SK-N-SH (cell line): ENCODE results near the gene CENPN. TPM values are rescaled to one million over a fixed set of nuclear protein-coding genes. Genes with fewer than 3 reads are reported as not detected.

ENCODE experiments used
- CTCF ChIA-PET: fragments of 300-600, 350-600 bp; formaldehyde crosslinking; extraction: SDS; loops from one replicate; lab custom pipeline; 2021; lab: Yijun Ruan, JAX
- POLR2A ChIA-PET: fragments of 350-600 bp; sonication (Branson Sonifier 250); formaldehyde crosslinking; extraction: SDS; loops from one replicate; lab custom pipeline; 2020; ENCODE audit warnings: antibody characterized with exemption, inconsistent platforms; lab: Yijun Ruan, JAX
- DNase-seq: peaks from one replicate; pipeline ENCODE4 v3.0.0; 2012
- H2AFZ ChIP-seq: fragments of 200-600 bp; sonication (generic); 2 replicates; pipeline ENCODE4 v1.8.1; 2016; ENCODE audit warnings: antibody characterized with exemption, mild to moderate bottlenecking, low read depth
- H3F3A ChIP-seq: fragments of 200-600 bp; sonication (generic); replicated peaks from 2 replicates; pipeline ENCODE3; 2016; ENCODE audit warnings: antibody characterized with exemption, mild to moderate bottlenecking; ENCODE audit not compliant: insufficient read depth
- H3K27ac ChIP-seq, 2 experiments: fragments of 200-500 bp in 1 of 2; fragments of 200-600 bp in 1 of 2; sonication (Bioruptor generic) in 1 of 2; sonication (generic), shearing (Covaris generic) in 1 of 2; 2 replicates each; pipeline versions ENCODE4 v1.5.1 to v1.6.1; 2014 to 2016; ENCODE audit warnings: low read depth in 2 of 2, inconsistent platforms in 1 of 2, low read length in 1 of 2, mild to moderate bottlenecking in 1 of 2, mixed read lengths in 1 of 2
- H3K27me3 ChIP-seq: fragments of 200-600 bp; sonication (generic), shearing (Covaris generic); 2 replicates; pipeline ENCODE4 v1.6.1; 2016; ENCODE audit warnings: mixed run types; ENCODE audit not compliant: insufficient read depth
- H3K36me3 ChIP-seq, 2 experiments: fragments of 200-500 bp in 1 of 2; fragments of 200-600 bp in 1 of 2; sonication (Bioruptor generic) in 1 of 2; sonication (generic) in 1 of 2; replicated peaks in 1 of 2; 2 replicates each; pipeline versions ENCODE3 to v1.5.1; 2014 to 2016; ENCODE audit warnings: low read length in 1 of 2, mild to moderate bottlenecking in 1 of 2; ENCODE audit not compliant: insufficient read depth in 2 of 2, control insufficient read depth in 1 of 2
- H3K4me1 ChIP-seq, 2 experiments: fragments of 200-500 bp in 1 of 2; fragments of 200-600 bp in 1 of 2; sonication (Bioruptor generic) in 1 of 2; sonication (generic), shearing (Covaris generic) in 1 of 2; 2 replicates each; pipeline versions ENCODE4 v1.5.1 to v1.6.1; 2014 to 2016; ENCODE audit warnings: low read depth in 1 of 2, low read length in 1 of 2, mixed run types in 1 of 2; ENCODE audit not compliant: insufficient read depth in 2 of 2, control insufficient read depth in 1 of 2
- H3K4me2 ChIP-seq: fragments of 200-600 bp; sonication (generic), shearing (Covaris generic); 2 replicates; pipeline ENCODE4 v1.6.1; 2017; ENCODE audit warnings: mixed run types
- H3K4me3 ChIP-seq, 2 experiments: fragments of 200-500 bp in 1 of 2; fragments of 200-600 bp in 1 of 2; sonication (Bioruptor generic) in 1 of 2; sonication (generic), shearing (Covaris generic) in 1 of 2; 2 replicates each; pipeline versions ENCODE4 v1.5.1 to v1.8.1; 2014 to 2016; ENCODE audit warnings: low read depth in 2 of 2, inconsistent platforms in 1 of 2, low read length in 1 of 2, mild to moderate bottlenecking in 1 of 2, mixed read lengths in 1 of 2, moderate library complexity in 1 of 2
- H3K79me2 ChIP-seq: fragments of 200-600 bp; sonication (generic); 2 replicates; pipeline ENCODE4 v1.8.1; 2017; ENCODE audit warnings: mild to moderate bottlenecking; ENCODE audit not compliant: insufficient read depth
- H3K9ac ChIP-seq: fragments of 200-600 bp; sonication (generic); 2 replicates; pipeline ENCODE4 v1.6.1; 2017; ENCODE audit warnings: mixed run types
- H3K9me2 ChIP-seq: fragments of 200-600 bp; sonication (generic); 2 replicates; pipeline ENCODE4 v1.6.1; 2017; ENCODE audit warnings: mixed run types
- H3K9me3 ChIP-seq: fragments of 200-600 bp; sonication (generic); 2 replicates; pipeline ENCODE4 v1.6.1; 2017; ENCODE audit warnings: mixed run types, mild to moderate bottlenecking, moderate library complexity
- H4K20me1 ChIP-seq: fragments of 200-600 bp; sonication (generic); 2 replicates; pipeline ENCODE4 v1.6.1; 2017; ENCODE audit warnings: mild to moderate bottlenecking, mixed run types; ENCODE audit not compliant: insufficient read depth
- EZH2phosphoT487 ChIP-seq: fragments of 200-600 bp; sonication (generic); IDR thresholded peaks from 2 replicates; pipeline ENCODE4 v1.6.1; 2017; ENCODE audit warnings: low read depth, mixed run types, mild to moderate bottlenecking, antibody characterized with exemption, moderate library complexity, borderline replicate concordance
- GABPA ChIP-seq: IDR thresholded peaks from 2 replicates; pipeline ENCODE4 v1.4.0; 2012; ENCODE audit warnings: low read depth, mild to moderate bottlenecking
- GATA2 ChIP-seq: sonication (generic); formaldehyde crosslinking; IDR thresholded peaks from 2 replicates; pipeline ENCODE4 v1.5.0; 2020; ENCODE audit warnings: mild to moderate bottlenecking, missing genetic modification reagents
- IRF3 ChIP-seq: fragments of 150-350 bp; IDR thresholded peaks from 2 replicates; pipeline ENCODE4 v1.6.1; 2016; ENCODE audit warnings: mild to moderate bottlenecking, low read depth, low read length
- JUND ChIP-seq: IDR thresholded peaks from 2 replicates; pipeline ENCODE4 v1.4.0; 2012
- MAX ChIP-seq: IDR thresholded peaks from 2 replicates; pipeline ENCODE4 v1.4.0; 2012; ENCODE audit warnings: low read depth
- MEF2A ChIP-seq: IDR thresholded peaks from 2 replicates; pipeline ENCODE4 v1.4.0; 2012; ENCODE audit warnings: low read depth, borderline replicate concordance
- NFIC ChIP-seq: IDR thresholded peaks from 2 replicates; pipeline ENCODE4 v1.4.0; 2012; ENCODE audit warnings: borderline replicate concordance
- RAD21 ChIP-seq: IDR thresholded peaks from 2 replicates; pipeline ENCODE4 v1.6.1; 2012; ENCODE audit warnings: mild to moderate bottlenecking, low read length
- REST ChIP-seq: IDR thresholded peaks from 2 replicates; pipeline ENCODE4 v1.6.1; 2012; ENCODE audit warnings: mild to moderate bottlenecking, low read depth, low read length, moderate library complexity
- RFX5 ChIP-seq: IDR thresholded peaks from 2 replicates; pipeline ENCODE4 v1.6.1; 2012; ENCODE audit warnings: mild to moderate bottlenecking, improper control_type of control experiment, low read length
- RXRA ChIP-seq: IDR thresholded peaks from 2 replicates; pipeline ENCODE4 v1.4.0; 2012; ENCODE audit warnings: low read depth, mild to moderate bottlenecking, borderline replicate concordance
- TEAD4 ChIP-seq: IDR thresholded peaks from 2 replicates; pipeline ENCODE4 v1.4.0; 2012; ENCODE audit warnings: mild to moderate bottlenecking, borderline replicate concordance; ENCODE audit not compliant: insufficient read depth
- USF1 ChIP-seq: IDR thresholded peaks from 2 replicates; pipeline ENCODE4 v1.4.0; 2012; ENCODE audit warnings: low read depth, borderline replicate concordance
- whole genome bisulfite sequencing: methylation state at CpG from one replicate; pipeline ENCODE4 v1.1.6; 2017; ENCODE audit warnings: low lambda C conversion rate; 5-methylcytosine and 5-hydroxymethylcytosine counted together
- polyA plus RNA-seq, 3 experiments: library from polyadenylated mRNA; depleted of rRNA; stranded (reverse); fragments of >200 nt; gene quantifications; 2 replicates each; pipeline ENCODE4 v1.2.3, GENCODE V29; 2012
- TF ChIP-seq, protein P1 (sequence below): IDR thresholded peaks from 2 replicates; pipeline ENCODE4 v1.4.0; 2012; ENCODE audit warnings: low read depth, borderline replicate concordance

The CENPN gene
- polyA plus RNA-seq, 1 of the 3 experiments (the other 2 are of a cell fraction), result 35.3 TPM

GRCh38 chr16:80971819-80972218 is 35.2 kb upstream of the CENPN start:
- Histone ChIP-seq H3K27me3 (no peaks in the 10 kb centered on the region), H4K20me1 (no peaks in the 10 kb centered on the region), H3K4me3 (no peak overlapping the region), H3K9me2 (no peaks in the 10 kb centered on the region), H3K27ac (no peak overlapping the region), H3K9ac (no peak overlapping the region), H3K36me3 (peaks cover 8% of the 10 kb centered on the region in 2 experiments), H2AFZ (no peak overlapping the region), H3F3A (peaks cover 5% of the 10 kb centered on the region), H3K4me1 (no peaks in the 10 kb centered on the region; a peak in 1 of 4 replicates), H3K79me2 (no peaks in the 10 kb centered on the region; the same call in 1 of the 2 replicates), H3K4me2 (no peak overlapping the region), H3K9me3 (no peaks in the 10 kb centered on the region)
- DNase-seq, result no peak
- WGBS, result 88% methylated on average over 2 of the region's 2 CpGs
- TF ChIP-seq GATA2 (CRISPR knock-in tag) (no peak), EZH2phosphoT487 (no peak), IRF3 (no peak)
- ChIA-PET CTCF (no interaction called here), POLR2A (no interaction called here)

- H3K27me3 ChIP-seq, result no peaks in the 10 kb centered on the region
- no peaks in the 10 kb centered on the region for H4K20me1 ChIP-seq
- no peak overlapping the region for H3K27ac ChIP-seq
- no peak overlapping the region for H2AFZ ChIP-seq
- no peaks in the 10 kb centered on the region for H3K9me2 ChIP-seq
- POLR2A ChIA-PET, result no interaction called here
- no peak overlapping the region for H3K4me2 ChIP-seq
- H3K36me3 ChIP-seq, result peaks cover 8 to 11% of the 10 kb centered on the region in 2 experiments
- CTCF ChIA-PET, result no interaction called here
- whole genome bisulfite sequencing, result 93% methylated on average over 4 of the region's 4 CpGs
- no peak overlapping the region for H3K9ac ChIP-seq
- H3F3A ChIP-seq, result peaks cover 5% of the 10 kb centered on the region
- H3K79me2 ChIP-seq, result no peaks in the 10 kb centered on the region; the same call in 1 of the 2 replicates
- no peaks in the 10 kb centered on the region; a peak in 1 of 4 replicates for H3K4me1 ChIP-seq
- no peak overlapping the region for H3K4me3 ChIP-seq
- no peak for DNase-seq
- no peaks in the 10 kb centered on the region for H3K9me3 ChIP-seq
- TF ChIP-seq EZH2phosphoT487 (no peak), USF1 (no peak), RFX5 (no peak), GABPA (no peak), RXRA (no peak), RAD21 (no peak), TEAD4 (no peak), IRF3 (no peak), NFIC (no peak), MAX (no peak), GATA2 (CRISPR knock-in tag) (no peak), JUND (no peak), REST (no peak), MEF2A (no peak)
- TF ChIP-seq, protein P1, sequence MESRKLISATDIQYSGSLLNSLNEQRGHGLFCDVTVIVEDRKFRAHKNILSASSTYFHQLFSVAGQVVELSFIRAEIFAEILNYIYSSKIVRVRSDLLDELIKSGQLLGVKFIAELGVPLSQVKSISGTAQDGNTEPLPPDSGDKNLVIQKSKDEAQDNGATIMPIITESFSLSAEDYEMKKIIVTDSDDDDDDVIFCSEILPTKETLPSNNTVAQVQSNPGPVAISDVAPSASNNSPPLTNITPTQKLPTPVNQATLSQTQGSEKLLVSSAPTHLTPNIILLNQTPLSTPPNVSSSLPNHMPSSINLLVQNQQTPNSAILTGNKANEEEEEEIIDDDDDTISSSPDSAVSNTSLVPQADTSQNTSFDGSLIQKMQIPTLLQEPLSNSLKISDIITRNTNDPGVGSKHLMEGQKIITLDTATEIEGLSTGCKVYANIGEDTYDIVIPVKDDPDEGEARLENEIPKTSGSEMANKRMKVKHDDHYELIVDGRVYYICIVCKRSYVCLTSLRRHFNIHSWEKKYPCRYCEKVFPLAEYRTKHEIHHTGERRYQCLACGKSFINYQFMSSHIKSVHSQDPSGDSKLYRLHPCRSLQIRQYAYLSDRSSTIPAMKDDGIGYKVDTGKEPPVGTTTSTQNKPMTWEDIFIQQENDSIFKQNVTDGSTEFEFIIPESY, result no peak
Measured at GRCh38 chr16:80972611-80973010, 34.4 kb upstream of the CENPN start.
